ENCODE data around the gene DNAJC7.

- TF ChIP-seq CTCF (conservative IDR thresholded peaks at IDR 0.05; ENCODE audit: low read length) (no peak), EZH2phosphoT487 (IDR thresholded peaks at IDR 0.05; ENCODE audit: borderline replicate concordance) (no peak)
These were observed 68.3 kb downstream of the DNAJC7 start for GRCh38 chr17:41948762-41949460.

All from Loucy (cell line).